Thoracic aorta (tissue), 2 donors: ENCODE measurements around the gene GTPBP2. TPM values are rescaled to one million over a fixed set of nuclear protein-coding genes. Genes with fewer than 3 reads are reported as not detected.
"Not testable (repeated sequence)": the region's sequence is repeated elsewhere in the genome, so short reads cannot be mapped to it uniquely, and the experiment has no call there.

Experiments used
- ATAC-seq: fragments of 150-250 bp; one replicate; pipeline ENCODE4 v1.8.0; 2017; ENCODE audit warnings: low read depth; ENCODE audit not compliant: insufficient number of reproducible peaks, low FRiP score
- DNase-seq: peaks from one replicate; pipeline ENCODE4 v3.0.0-alpha.2; 2020; ENCODE audit warnings: low spot score
- H3K27ac ChIP-seq, 2 donors: fragments of 200-600 bp; sonication (generic); 1 replicate in 1 of 2; 2 replicates in 1 of 2; pipeline ENCODE4 v1.5.1; 2016; ENCODE audit warnings: mild to moderate bottlenecking in 2 of 2, moderate library complexity in 2 of 2
- H3K27me3 ChIP-seq: fragments of 200-600 bp; sonication (generic); replicated peaks from 2 replicates; pipeline ENCODE4 v1.6.0; 2016; ENCODE audit warnings: mild to moderate bottlenecking; ENCODE audit not compliant: insufficient read depth
- H3K36me3 ChIP-seq: fragments of 200-600 bp; sonication (generic); one replicate; pipeline ENCODE4 v1.5.1; 2016
- H3K4me1 ChIP-seq, 2 donors: fragments of 200-600 bp; sonication (generic); 1 replicate in 1 of 2; 2 replicates in 1 of 2; pipeline versions ENCODE4 v1.5.1 to v1.6.0; 2016; ENCODE audit warnings: low read depth in 2 of 2, mild to moderate bottlenecking in 1 of 2; ENCODE audit not compliant: control insufficient read depth in 1 of 2
- H3K4me3 ChIP-seq: fragments of 200-600 bp; sonication (generic); 2 replicates; pipeline ENCODE4 v1.5.1; 2016; ENCODE audit warnings: mild to moderate bottlenecking
- H3K9me3 ChIP-seq: fragments of 200-600 bp; sonication (generic); 2 replicates; pipeline ENCODE4 v1.5.1; 2016
- total RNA-seq, 2 donors: library from RNA; depleted of rRNA; stranded (reverse); fragments of >200 nt; gene quantifications; one replicate each; pipeline versions ENCODE4 v1.1.0 to v1.2.3, GENCODE V29; 2016
- TF ChIP-seq, protein P1 (sequence below): fragments of 200-600 bp; sonication (generic); IDR thresholded peaks from one replicate; pipeline ENCODE4 v1.5.1; 2019; ENCODE audit warnings: antibody characterized with exemption

The GTPBP2 gene
- total RNA-seq, 2 donors from 2014 or later: 45.9 to 66.1 TPM

DNA sequence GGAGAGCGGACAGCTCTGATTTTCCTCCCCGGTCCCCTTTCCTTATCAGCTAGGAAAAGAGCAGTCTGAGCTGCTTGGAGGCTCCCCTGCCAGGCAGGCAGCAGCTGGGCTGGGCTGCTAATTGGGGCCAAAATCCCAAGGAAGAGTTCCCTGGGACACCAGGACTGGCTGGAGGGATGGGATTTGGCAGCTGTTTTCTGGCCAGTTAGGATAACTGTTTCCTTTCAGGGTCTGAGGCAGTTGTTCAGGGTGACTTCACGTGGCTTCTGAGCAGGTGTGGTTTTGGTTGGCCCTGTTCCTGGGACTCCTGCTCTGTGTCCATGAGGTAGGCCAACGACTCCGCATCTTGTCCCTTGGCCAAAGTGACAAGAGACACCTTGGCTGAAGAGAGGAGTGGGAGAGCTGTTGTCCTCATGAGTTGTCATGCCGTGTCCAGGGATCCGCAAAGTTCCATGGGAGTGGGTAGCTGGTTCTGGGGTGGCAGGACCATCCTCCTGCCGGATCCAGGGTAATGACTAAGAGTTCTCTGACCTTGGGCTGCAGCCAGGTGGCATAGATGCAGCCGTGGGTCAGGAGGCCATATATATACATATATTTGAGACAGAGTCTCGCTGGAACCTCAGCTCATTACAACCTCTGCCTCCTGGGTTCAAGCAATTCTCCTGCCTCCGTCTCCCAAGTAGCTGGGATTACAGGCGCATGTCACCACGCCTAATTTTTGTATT is 37.3 kb upstream of the GTPBP2 start:
- H3K36me3 ChIP-seq: peaks cover 7% of the 10 kb centered on the region
- no peak overlapping the region for H3K27ac ChIP-seq
- TF ChIP-seq, protein P1, sequence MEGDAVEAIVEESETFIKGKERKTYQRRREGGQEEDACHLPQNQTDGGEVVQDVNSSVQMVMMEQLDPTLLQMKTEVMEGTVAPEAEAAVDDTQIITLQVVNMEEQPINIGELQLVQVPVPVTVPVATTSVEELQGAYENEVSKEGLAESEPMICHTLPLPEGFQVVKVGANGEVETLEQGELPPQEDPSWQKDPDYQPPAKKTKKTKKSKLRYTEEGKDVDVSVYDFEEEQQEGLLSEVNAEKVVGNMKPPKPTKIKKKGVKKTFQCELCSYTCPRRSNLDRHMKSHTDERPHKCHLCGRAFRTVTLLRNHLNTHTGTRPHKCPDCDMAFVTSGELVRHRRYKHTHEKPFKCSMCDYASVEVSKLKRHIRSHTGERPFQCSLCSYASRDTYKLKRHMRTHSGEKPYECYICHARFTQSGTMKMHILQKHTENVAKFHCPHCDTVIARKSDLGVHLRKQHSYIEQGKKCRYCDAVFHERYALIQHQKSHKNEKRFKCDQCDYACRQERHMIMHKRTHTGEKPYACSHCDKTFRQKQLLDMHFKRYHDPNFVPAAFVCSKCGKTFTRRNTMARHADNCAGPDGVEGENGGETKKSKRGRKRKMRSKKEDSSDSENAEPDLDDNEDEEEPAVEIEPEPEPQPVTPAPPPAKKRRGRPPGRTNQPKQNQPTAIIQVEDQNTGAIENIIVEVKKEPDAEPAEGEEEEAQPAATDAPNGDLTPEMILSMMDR: no peak
- H3K4me1 ChIP-seq: peaks cover 16 to 37% of the 10 kb centered on the region in 2 donors
- H3K27me3 ChIP-seq: no peaks in the 10 kb centered on the region
- no peak overlapping the region for H3K4me3 ChIP-seq
- DNase-seq (no peak), ATAC-seq (no peak)
- H3K9me3 ChIP-seq: no peaks in the 10 kb centered on the region

DNA sequence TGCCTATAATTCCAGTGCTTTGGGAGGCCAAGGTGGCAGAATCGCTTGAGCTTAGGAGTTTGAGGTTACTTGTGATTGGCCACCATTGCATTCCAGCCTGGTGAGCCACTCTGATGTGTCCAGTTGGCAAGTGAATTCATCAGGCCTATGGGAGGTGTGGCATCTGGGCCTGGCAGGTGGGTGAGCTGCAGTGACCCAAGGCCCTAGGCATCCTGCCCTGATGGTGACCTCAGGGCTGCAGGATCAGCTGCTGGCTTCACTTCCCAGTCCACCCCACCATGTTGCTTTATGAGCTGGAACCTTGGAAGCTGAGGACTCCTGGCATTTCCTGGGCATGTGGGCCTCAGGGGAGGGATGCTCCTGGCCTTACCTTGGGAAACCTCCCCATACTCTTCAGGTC is 36.3 kb upstream of the GTPBP2 start:
- Histone ChIP-seq H3K36me3 (no peaks in the 10 kb centered on the region), H3K27ac (no peak overlapping the region), H3K9me3 (no peaks in the 10 kb centered on the region), H3K4me3 (no peak overlapping the region), H3K27me3 (no peaks in the 10 kb centered on the region), H3K4me1 (peaks cover 16 to 34% of the 10 kb centered on the region in 2 donors)
- DNase-seq (no peak), ATAC-seq (no peak)
- TF ChIP-seq, protein P1: no peak

DNA sequence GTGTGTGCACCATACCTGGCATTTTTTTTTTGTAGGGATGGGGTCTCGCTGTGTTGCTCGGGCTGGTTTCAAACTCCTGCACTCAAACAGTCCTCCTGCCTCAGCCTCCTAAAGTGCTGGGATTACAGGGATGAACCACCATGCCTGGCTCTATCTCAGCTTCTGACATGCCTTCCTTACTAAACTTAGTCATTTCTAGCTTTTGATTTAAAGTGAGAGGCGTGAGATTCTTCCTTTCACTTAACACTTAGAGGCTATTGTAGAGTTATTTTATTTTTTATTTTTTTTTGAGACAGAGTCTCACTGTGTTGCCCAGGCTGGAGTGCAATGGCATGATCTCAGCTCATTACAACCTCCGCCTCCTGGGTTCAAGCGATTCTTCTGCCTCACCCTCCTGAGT is 33.9 kb upstream of the GTPBP2 start:
- H3K27ac ChIP-seq, H3K4me3 ChIP-seq, H3K36me3 ChIP-seq, ATAC-seq, H3K27me3 ChIP-seq, H3K9me3 ChIP-seq, DNase-seq, H3K4me1 ChIP-seq: not testable (repeated sequence)

DNA sequence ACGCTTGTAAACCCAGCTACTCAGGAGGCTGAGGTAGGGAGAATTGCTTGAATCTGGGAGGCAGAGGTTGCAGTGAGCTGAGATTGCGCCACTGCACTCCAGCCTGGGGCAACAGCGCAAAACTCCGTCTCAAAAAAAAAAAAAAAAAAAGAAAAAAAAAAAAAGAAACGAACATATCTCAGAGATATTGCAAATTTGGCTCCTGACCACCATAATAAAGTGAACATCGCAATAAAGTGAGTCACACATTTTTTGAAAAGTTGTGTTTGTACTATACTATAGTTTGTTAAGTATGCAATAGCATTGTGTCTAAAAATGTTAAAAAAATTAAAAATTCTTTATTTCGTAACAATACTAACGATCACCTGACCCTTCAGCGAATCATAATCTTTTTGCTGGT is 29.1 kb upstream of the GTPBP2 start:
- no peak overlapping the region for H3K27ac ChIP-seq
- no peaks in the 10 kb centered on the region for H3K27me3 ChIP-seq
- TF ChIP-seq, protein P1: no peak
- no peaks in the 10 kb centered on the region for H3K36me3 ChIP-seq
- H3K4me3 ChIP-seq: no peak overlapping the region
- no peaks in the 10 kb centered on the region for H3K4me1 ChIP-seq
- ATAC-seq: no peak
- DNase-seq: no peak
- H3K9me3 ChIP-seq: no peaks in the 10 kb centered on the region

DNA sequence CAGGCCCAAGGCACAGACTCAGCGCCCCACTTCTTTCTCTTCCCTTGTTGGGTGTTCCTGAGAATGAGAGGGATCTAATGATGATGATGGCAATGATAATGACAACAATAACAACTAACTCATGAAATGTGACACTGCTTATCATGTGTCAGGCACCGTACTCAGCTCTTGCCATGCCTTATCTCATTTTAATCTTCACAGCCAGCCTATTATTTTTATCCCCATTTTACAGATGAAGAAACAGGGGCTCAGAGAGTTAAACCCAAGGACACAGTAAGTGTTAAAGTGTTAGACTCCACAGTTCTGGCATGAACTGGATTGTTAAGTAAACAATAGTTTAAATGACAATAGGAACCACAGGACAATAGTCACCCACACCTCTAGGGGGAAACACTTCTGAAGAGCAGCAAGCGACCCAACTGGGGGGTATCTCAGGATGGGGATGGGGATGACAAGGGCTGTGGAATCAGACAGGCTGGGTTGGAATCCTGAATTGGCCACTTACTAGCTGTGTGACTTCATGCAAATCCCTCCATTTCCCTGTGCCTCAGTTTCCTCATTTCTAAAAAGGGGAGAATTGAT is 28.2 kb upstream of the GTPBP2 start:
- Histone ChIP-seq H3K4me3 (no peak overlapping the region), H3K4me1 (no peaks in the 10 kb centered on the region), H3K36me3 (no peaks in the 10 kb centered on the region), H3K27me3 (no peaks in the 10 kb centered on the region), H3K27ac (no peak overlapping the region), H3K9me3 (no peaks in the 10 kb centered on the region)
- no peak for ATAC-seq
- no peak for DNase-seq
- TF ChIP-seq, protein P1: no peak

DNA sequence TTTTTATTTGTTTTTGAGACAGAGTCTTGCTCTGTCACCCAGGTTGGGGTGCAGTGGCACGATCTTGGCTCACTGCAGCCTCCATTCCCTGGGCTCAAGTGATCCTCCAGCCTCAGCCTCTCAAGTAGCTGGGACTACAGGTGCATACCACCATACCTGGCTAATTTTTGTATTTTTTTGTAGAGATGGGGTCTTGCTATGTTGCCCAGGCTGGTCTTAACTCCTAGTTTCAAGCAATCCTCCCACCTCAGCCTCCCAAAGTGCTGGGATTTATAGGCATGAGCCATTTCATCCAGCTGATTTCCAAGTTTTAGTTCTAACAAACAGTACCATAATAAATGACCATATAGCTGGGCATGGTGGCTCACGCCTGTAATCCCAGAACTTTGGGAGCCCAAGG is 23.8 kb upstream of the GTPBP2 start:
- H3K4me1 ChIP-seq, ATAC-seq, H3K27me3 ChIP-seq, H3K36me3 ChIP-seq, H3K9me3 ChIP-seq, DNase-seq, H3K27ac ChIP-seq, H3K4me3 ChIP-seq: not testable (repeated sequence)
